HepG2 (cell line): ENCODE results near the gene RCOR1. TPM values are rescaled to one million over a fixed set of nuclear protein-coding genes. Genes with fewer than 3 reads are reported as not detected.
A peak's percentile ranks its signal among the peaks of the same experiment; 100 is the strongest.

ENCODE experiments used
- ATAC-seq: fragments of 200-7000 bp; cut with Tn5 transposase; 3 replicates; pipeline ENCODE4 v1.9.1; 2020; ENCODE audit warnings: mild to moderate bottlenecking, moderate library complexity
- BruUV-seq: library from RNA; stranded (reverse); fragments of 400-500 nt; replicated peaks from 2 replicates; lab custom pipeline; 2021; lab: Mats Ljungman, UMichigan
- CTCF ChIA-PET: fragments of 300-600 bp; formaldehyde crosslinking; extraction: SDS; loops from one replicate; lab custom pipeline; 2021; ENCODE audit warnings: low total read pairs, inconsistent platforms, low intra/inter-chr PET ratio; lab: Yijun Ruan, JAX
- POLR2A ChIA-PET: fragments of 350-600 bp; sonication (Branson Sonifier 250); formaldehyde crosslinking; loops from one replicate; lab custom pipeline; 2020; ENCODE audit warnings: antibody characterized with exemption, inconsistent platforms; lab: Yijun Ruan, JAX
- DNase-seq: peaks from one replicate; pipeline ENCODE4 v3.0.0-alpha.2; 2015; ENCODE audit warnings: low spot score
- FAIRE-seq: peaks from 3 replicates; lab custom pipeline; 2011; peaks lifted over from hg19 to GRCh38; lab: Jason Lieb, UNC
- H2AFZ ChIP-seq: one replicate; pipeline ENCODE4 v1.6.1; 2011; ENCODE audit warnings: low read length, inconsistent platforms
- H3K27ac ChIP-seq: fragments of 300-600 bp; 3 replicates; pipeline ENCODE4 v1.8.0; 2011; ENCODE audit warnings: mixed run types, mild to moderate bottlenecking, mixed read lengths, low read length, inconsistent platforms; ENCODE audit not compliant: insufficient read depth; ENCODE audit errors: extremely low read length
- H3K27me3 ChIP-seq, 2 experiments: fragments of 200-600 bp in 1 of 2; 2 replicates in 1 of 2; 3 replicates in 1 of 2; pipeline versions ENCODE4 v1.6.0 to v1.8.0; 2011; ENCODE audit warnings: low read length in 2 of 2, mild to moderate bottlenecking in 2 of 2, moderate library complexity in 2 of 2, inconsistent platforms in 1 of 2; ENCODE audit not compliant: insufficient read depth in 2 of 2, control insufficient read depth in 1 of 2
- H3K36me3 ChIP-seq, 2 experiments: fragments of 200-600 bp in 1 of 2; replicated peaks in 1 of 2; 2 replicates in 1 of 2; 3 replicates in 1 of 2; pipeline versions ENCODE4 v1.5.1 to v1.8.0; 2011; ENCODE audit warnings: low read length in 2 of 2, inconsistent platforms in 1 of 2; ENCODE audit not compliant: insufficient read depth in 2 of 2, control insufficient read depth in 1 of 2
- H3K4me1 ChIP-seq: 2 replicates; pipeline ENCODE4 v1.5.1; 2012; ENCODE audit warnings: low read length, inconsistent platforms; ENCODE audit not compliant: insufficient read depth
- H3K4me2 ChIP-seq: 2 replicates; pipeline ENCODE4 v1.6.0; 2011; ENCODE audit warnings: low read depth, low read length, inconsistent platforms
- H3K4me3 ChIP-seq, 3 experiments: fragments of 200-600 bp in 1 of 3; sonication (generic), shearing (Covaris generic) in 1 of 3; replicated peaks in 1 of 3; 2 replicates each; pipeline ENCODE4 v1.5.1; 2011 to 2016; ENCODE audit warnings: low read length in 3 of 3, inconsistent platforms in 2 of 3, low read depth in 2 of 3, mild to moderate bottlenecking in 2 of 3, control low read depth in 1 of 3, mixed read lengths in 1 of 3; ENCODE audit not compliant: insufficient read depth in 1 of 3
- H3K79me2 ChIP-seq: one replicate; pipeline ENCODE4 v1.6.1; 2011; ENCODE audit warnings: low read length, inconsistent platforms; ENCODE audit not compliant: insufficient read depth
- H3K9ac ChIP-seq: 2 replicates; pipeline ENCODE4 v1.6.0; 2011; ENCODE audit warnings: mild to moderate bottlenecking, low read depth, low read length, inconsistent platforms; ENCODE audit not compliant: insufficient read depth
- H3K9me3 ChIP-seq: 2 replicates; pipeline ENCODE4 v1.5.1; 2012; ENCODE audit warnings: mild to moderate bottlenecking, low read length
- H4K20me1 ChIP-seq: 2 replicates; pipeline ENCODE4 v1.6.0; 2011; ENCODE audit warnings: inconsistent platforms, mild to moderate bottlenecking, low read length, moderate library complexity; ENCODE audit not compliant: insufficient read depth
- ETV6 ChIP-seq: sonication (generic); formaldehyde crosslinking; conservative IDR thresholded peaks from 2 replicates; pipeline ENCODE4 v1.4.0; 2020; ENCODE audit warnings: missing genetic modification reagents
- HIVEP1 ChIP-seq: sonication (generic); formaldehyde crosslinking; IDR thresholded peaks from 2 replicates; pipeline ENCODE4 v1.4.0; 2020; ENCODE audit warnings: mild to moderate bottlenecking, missing genetic modification reagents
- NONO ChIP-seq, 2 experiments: fragments of 450-650 bp in 1 of 2; sonication (generic) in 1 of 2; formaldehyde crosslinking in 1 of 2; IDR thresholded peaks in 1 of 2; conservative IDR thresholded peaks in 1 of 2; 2 replicates each; pipeline versions ENCODE4 v1.6.1 to v1.8.0; 2017 to 2022; ENCODE audit warnings: mild to moderate bottlenecking in 1 of 2, missing genetic modification reagents in 1 of 2, moderate library complexity in 1 of 2
- SRSF9 ChIP-seq: fragments of 200-400 bp; formaldehyde crosslinking; IDR thresholded peaks from 2 replicates; pipeline ENCODE4 v1.6.1; 2018; ENCODE audit warnings: borderline replicate concordance, mild to moderate bottlenecking, low read depth, low read length; ENCODE audit not compliant: insufficient read depth, poor library complexity, severe bottlenecking
- STAT6 ChIP-seq: sonication (generic); formaldehyde crosslinking; IDR thresholded peaks from 2 replicates; pipeline ENCODE4 v1.4.0; 2020; ENCODE audit warnings: missing genetic modification reagents, mild to moderate bottlenecking, borderline replicate concordance
- ZNF629 ChIP-seq: sonication (generic); formaldehyde crosslinking; conservative IDR thresholded peaks from 2 replicates; pipeline ENCODE4 v1.5.0; 2020; ENCODE audit warnings: missing genetic modification reagents
- ZNF713 ChIP-seq: sonication (generic); formaldehyde crosslinking; IDR thresholded peaks from 2 replicates; pipeline ENCODE4 v1.4.0; 2020; ENCODE audit warnings: mild to moderate bottlenecking, missing genetic modification reagents
- ZNF850 ChIP-seq: sonication (generic); formaldehyde crosslinking; conservative IDR thresholded peaks from 2 replicates; pipeline ENCODE4 v1.9.0; 2021; ENCODE audit warnings: mild to moderate bottlenecking, missing genetic modification reagents
- WGBS: methylation state at CpG from one replicate; pipeline ENCODE4 v1.1.6; 2017; ENCODE audit warnings: low lambda C conversion rate; 5-methylcytosine and 5-hydroxymethylcytosine counted together
- in situ Hi-C: cut with HindIII; loops from 2 replicates; pipeline ENCODE4 v1.10.0; 2017; ENCODE audit warnings: low pct_unique_long_range_greater_than_20kb; ENCODE audit not compliant: extremely low pct_ligation_motif_present
- intact Hi-C: fragments of 100-400 bp; cut with micrococcal nuclease; formaldehyde crosslinking; loops from one replicate; pipeline ENCODE4 v1.10.0; 2022; ENCODE audit not compliant: unreplicated experiment
- polyA plus RNA-seq, 8 experiments: library from polyadenylated mRNA; depleted of rRNA in 3 of 8; stranded (reverse) in 7 of 8; unstranded in 1 of 8; fragments of >200 nt; fragmentation: Illumina TruSeq in 4 of 8; extraction: Trizol in 4 of 8; gene quantifications; 2 replicates each; pipeline versions ENCODE4 v1.2.1 to v1.2.3, GENCODE V29; 2011 to 2016; ENCODE audit warnings: low read depth in 4 of 8, missing spikeins in 1 of 8, mixed read lengths in 1 of 8; ENCODE audit not compliant: insufficient read depth in 1 of 8
- total RNA-seq, 5 experiments: library from RNA; depleted of rRNA; stranded (reverse); fragments of >200 nt; fragmentation: Illumina TruSeq; extraction: Trizol; gene quantifications; 2 replicates each; pipeline ENCODE4 v1.2.3, GENCODE V29; 2016; ENCODE audit warnings: low read depth in 1 of 5

Gene RCOR1
- total and polyA plus RNA-seq, 2 of the 13 experiments (the other 11 are each of a cell fraction or from before 2014, with no cell fraction given): 10.2 to 11.1 TPM

- FAIRE-seq: no peak
- H3K4me2 ChIP-seq: no peak overlapping the region
- intact Hi-C loops (no loop called here), in situ Hi-C loops (no loop called here)
- H3K9ac ChIP-seq: no peak overlapping the region
- peaks cover 7 to 8% of the 10 kb centered on the region in 2 experiments; a peak in 1 of 5 replicates for H3K36me3 ChIP-seq
- WGBS: 100% methylated on average over 3 of the region's 3 CpGs
- no TSS peak for BruUV-seq
- ChIA-PET POLR2A (no interaction called here), CTCF (interaction anchor here (0.6 kb wide), 1 partner anchor 41 kb away, joined by 3 read pairs; no protein-coding TSS in a partner anchor)
- no peak; the same call in 2 of the 3 replicates for ATAC-seq
- H3K27ac ChIP-seq: no peak overlapping the region
- H3K79me2 ChIP-seq: no peaks in the 10 kb centered on the region
- no peak for TF ChIP-seq ZNF850
- TF ChIP-seq SRSF9: no peak
- no peak for TF ChIP-seq NONO (IDR thresholded peaks at IDR 0.05)
- no peak for TF ChIP-seq NONO (CRISPR knock-in tag; conservative IDR thresholded peaks at IDR 0.05)
- 0 out of 2 replicates have a peak, but pooled peaks have one; percentile 7 for TF ChIP-seq ZNF629 (CRISPR knock-in tag)
- TF ChIP-seq HIVEP1: no peak
- no peak for TF ChIP-seq ETV6
- TF ChIP-seq STAT6: no peak
- TF ChIP-seq ZNF713 (CRISPR knock-in tag): no peak
- H3K4me3 ChIP-seq: no peak overlapping the region
- H3K4me1 ChIP-seq: no peaks in the 10 kb centered on the region
- no peaks in the 10 kb centered on the region for H3K27me3 ChIP-seq
- H3K9me3 ChIP-seq: no peaks in the 10 kb centered on the region
- H2AFZ ChIP-seq: no peak overlapping the region
- no peak for DNase-seq
- no peaks in the 10 kb centered on the region for H4K20me1 ChIP-seq
Observed at GRCh38 chr14:102736956-102737355, 144.5 kb downstream of the RCOR1 start.
